GM12874 (cell line): ENCODE results near the gene PTBP2.

Experiments used
- TF ChIP-seq, protein P1 (sequence below): IDR thresholded peaks from 2 replicates; pipeline ENCODE4 v1.5.1; 2011; ENCODE audit warnings: low read depth, mild to moderate bottlenecking, control low read depth, low read length, moderate library complexity; ENCODE audit not compliant: insufficient read depth

The PTBP2 gene

DNA sequence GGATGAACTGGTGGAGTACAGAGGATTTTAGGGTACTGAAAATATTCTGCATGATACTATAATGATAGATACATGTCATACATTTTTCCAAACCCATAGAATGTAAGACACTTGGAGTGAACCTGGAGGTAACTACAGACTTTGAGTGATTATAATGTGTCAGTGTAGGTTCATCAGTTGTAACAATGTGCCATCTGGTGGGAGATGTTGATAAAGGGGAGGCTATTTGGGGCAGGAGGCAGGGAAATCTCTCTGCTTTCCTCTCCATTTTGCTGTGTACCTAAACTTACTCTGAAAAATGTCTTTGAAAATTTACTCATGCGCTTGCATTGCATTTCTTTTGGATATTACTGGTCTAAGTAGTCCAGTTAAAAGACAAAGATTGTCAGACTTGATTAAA, 35.2 kb downstream of the PTBP2 start:
- TF ChIP-seq, protein P1, sequence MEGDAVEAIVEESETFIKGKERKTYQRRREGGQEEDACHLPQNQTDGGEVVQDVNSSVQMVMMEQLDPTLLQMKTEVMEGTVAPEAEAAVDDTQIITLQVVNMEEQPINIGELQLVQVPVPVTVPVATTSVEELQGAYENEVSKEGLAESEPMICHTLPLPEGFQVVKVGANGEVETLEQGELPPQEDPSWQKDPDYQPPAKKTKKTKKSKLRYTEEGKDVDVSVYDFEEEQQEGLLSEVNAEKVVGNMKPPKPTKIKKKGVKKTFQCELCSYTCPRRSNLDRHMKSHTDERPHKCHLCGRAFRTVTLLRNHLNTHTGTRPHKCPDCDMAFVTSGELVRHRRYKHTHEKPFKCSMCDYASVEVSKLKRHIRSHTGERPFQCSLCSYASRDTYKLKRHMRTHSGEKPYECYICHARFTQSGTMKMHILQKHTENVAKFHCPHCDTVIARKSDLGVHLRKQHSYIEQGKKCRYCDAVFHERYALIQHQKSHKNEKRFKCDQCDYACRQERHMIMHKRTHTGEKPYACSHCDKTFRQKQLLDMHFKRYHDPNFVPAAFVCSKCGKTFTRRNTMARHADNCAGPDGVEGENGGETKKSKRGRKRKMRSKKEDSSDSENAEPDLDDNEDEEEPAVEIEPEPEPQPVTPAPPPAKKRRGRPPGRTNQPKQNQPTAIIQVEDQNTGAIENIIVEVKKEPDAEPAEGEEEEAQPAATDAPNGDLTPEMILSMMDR = no peak

DNA sequence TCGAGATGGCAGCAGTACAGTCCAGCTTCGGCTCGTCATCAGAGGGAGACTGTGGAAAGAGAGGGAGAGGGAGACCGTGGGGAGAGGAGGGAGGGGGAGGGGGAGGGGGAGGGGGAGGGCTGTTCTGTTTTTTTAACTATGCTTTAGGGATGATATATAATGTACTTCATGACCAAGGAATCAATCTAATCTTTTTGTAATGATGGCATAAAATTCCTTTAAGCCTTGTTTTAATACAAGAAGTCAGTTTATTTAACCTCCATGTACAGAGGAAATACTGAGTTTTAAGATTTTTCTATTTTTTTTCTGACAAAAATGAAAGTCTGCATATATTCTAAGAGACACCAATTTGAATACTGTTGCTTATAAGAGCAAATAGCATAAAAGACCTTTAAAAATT, 41.9 kb downstream of the PTBP2 start:
- TF ChIP-seq, protein P1 = no peak

DNA sequence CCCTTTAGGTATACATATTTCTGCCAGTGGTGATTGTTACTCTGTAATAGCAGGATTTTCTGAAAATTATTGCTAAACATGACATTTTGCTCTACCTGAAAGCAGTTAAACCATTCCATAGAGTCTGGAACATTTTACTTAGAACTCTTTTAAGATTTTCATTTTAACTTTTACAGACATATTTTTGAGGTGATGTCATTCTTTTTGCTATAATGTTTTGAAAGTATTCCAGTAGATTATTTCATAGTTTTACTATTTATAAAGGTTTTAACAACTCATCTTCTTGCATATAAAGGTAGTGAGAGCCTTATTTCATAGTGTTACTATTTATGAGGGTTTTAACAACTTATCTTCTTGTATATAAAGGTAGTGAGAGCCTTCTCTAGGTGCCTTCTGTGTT, 42.9 kb downstream of the PTBP2 start:
- TF ChIP-seq, protein P1 = no peak

DNA sequence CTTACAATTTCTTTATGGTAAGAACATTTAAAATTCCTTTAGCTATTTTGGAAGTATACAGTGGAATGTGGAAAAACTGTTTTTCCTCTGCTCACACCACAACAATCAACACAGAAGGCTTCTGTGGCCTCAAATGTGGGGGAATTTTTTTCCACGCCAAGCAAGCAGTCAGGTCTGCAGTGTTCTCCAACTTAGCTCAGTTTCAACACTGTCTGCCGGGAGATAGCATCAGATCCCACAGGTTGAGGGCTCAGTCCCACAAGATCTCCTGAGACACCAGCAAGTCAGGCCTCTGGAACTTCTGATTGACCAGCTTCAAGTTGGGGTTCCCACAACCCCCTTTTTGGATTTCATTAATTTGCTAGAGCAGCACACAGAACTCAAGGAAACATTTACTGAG, 50.3 kb downstream of the PTBP2 start:
- TF ChIP-seq, protein P1 = no peak

DNA sequence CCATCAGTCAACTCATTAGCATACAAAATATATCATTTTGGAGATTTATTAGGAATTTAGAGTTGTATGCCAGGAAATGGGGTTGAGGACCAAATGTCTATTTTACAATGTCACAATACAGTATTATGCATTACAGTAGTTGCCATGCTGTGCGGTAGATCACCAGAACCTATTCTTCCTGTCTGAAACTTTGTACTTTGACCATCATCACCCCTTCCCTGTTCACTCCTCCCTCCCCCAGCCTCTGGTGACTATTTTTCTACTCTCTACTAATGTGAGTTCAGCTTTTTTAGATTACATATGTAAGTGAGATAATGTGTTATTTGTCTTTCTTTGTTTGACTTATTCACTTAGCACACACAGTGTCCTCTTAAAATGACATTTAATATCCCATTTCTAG, 50.8 kb downstream of the PTBP2 start:
- TF ChIP-seq, protein P1 = no peak

DNA sequence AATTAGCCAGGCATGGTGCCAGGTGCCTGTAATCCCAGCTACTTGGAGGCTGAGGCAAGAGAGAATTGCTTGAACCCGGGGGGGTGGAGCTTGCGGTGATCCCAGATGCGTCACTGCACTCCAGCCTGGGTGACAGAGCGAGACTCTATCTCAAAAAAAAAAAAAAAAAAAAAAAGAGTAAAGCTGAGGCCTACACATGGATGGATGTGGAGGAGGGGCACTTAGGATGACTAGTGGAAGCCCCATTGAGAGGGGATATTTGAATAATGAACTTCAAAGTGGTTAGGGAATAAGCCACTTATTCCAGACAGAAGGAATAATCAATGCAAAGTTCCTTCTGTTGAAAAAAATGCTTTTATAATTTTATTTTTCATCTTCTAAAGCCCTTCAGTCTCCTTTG, 51.4 kb downstream of the PTBP2 start:
- TF ChIP-seq, protein P1 = no peak

DNA sequence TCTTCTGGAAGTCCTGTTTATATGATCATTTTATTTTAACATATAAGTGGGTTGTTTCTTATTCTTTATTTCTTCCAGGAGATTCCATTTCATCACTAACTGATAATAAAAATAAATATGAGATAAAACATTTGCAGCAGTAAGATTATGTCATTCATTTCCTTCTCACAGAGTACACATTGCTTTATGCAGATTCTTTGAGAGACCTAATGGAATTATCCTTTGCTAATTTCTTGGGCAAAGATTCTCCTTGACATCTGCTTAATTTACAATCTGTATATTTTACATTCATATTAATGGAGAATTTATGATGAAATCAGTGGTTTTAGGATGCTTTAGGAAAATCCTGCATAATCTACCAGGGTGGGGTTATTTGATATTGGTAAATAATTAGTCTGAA, 60.6 kb downstream of the PTBP2 start:
- TF ChIP-seq, protein P1 = no peak

DNA sequence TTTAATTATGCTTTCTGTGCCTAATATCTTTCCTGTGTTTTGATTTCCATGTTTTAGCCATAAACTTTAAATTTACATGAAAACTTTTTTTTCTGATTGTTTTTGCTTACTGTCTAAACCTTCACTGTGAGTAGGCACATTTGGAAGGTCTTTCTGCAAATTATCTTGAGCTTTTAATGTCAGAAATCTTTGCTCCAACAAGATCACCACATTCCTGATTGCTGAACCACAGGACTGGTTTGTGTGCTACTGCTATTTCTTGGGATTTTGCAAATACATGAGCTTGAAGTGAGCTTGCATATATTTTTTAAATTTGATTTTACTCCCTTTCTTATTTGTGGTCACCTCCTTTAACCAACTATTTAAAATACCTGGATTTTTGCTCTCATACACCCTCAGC, 61.3 kb downstream of the PTBP2 start:
- TF ChIP-seq, protein P1 = no peak
